Measurements from ENCODE around the gene PDE8A. TPM values are rescaled to one million over a fixed set of nuclear protein-coding genes. Genes with fewer than 3 reads are reported as not detected.
"Not testable (repeated sequence)": the region's sequence is repeated elsewhere in the genome, so short reads cannot be mapped to it uniquely, and the experiment has no call there.

The PDE8A gene
- polyA plus RNA-seq, 4 donors = 37.4 to 49.2 (median 42.2) TPM

DNA sequence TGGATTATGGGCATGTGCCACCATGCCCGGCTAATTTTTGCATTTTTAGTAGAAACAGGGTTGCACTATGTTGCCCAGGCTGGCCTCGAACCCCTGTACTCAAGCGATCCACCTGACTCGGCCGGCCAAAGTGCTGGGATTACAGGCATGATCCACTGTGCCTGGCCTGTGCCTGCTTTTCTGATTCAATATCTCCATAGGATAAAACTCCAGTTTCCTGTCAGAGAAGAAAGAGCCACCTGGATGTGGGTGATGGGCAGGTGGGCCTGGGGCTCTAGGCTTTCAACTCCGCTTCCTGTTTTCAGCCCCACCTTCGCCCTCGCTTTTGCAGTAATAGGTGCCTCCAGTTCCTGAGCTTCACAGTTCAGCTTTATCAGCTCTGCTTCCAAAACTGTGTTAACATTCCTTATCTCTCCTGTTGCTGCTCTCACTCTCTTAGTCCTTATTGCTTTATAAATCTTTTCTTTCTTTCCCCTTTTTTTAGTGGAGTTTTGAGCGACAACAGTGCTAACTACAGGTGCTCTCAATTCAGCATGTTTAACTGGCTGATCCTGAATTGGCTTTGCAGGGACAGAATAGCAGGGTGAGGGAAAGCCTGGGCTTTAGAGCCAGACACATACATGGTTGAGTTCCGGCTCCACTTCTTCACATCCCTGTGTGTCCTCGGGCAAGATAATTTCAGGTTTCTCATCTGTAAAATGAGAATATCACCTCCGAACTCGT, 21.1 kb upstream of the PDE8A start:
- DNase-seq (ENCODE audit: low read depth in 4 of 4, low spot score in 3 of 4) = no peak

DNA sequence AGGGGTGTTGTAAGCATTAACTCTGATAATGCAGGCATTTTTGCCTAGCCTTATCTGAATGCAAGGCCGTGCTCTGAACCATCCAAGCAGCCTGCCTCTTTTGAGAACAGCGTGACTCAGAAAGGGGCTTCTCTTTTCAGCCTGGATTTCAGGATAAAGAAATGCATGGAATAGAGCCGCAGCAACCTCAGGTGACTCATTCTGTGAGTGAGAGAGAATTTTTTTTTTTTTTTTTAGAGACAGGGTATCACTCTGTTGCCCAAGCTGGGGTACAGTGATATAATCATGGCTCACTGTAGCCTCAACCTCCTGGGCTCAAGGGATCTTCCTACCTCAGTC, 20.6 kb upstream of the PDE8A start:
- DNase-seq (ENCODE audit: low read depth in 4 of 4, low spot score in 3 of 4) = no peak

DNA sequence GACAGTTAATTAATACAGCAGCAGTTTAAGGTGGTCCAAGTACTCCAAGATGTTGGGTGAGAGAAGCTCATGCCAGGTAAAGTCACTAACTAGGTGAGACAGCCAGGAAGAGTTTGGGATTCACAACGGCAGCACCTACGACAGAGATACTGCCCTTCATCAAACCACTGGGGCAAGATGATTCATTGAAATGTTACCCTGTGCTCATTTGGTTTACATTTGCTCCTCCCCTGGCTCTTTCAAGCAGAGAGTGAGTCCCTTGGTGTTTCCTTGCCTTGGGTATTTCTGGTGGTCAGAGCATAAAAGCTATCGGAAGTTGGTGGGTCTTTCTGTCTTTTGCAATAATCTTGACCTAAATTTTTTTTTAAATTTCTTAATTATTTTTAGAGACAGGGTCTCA, 19.9 kb upstream of the PDE8A start:
- DNase-seq (ENCODE audit: low read depth in 4 of 4, low spot score in 3 of 4) = no peak

DNA sequence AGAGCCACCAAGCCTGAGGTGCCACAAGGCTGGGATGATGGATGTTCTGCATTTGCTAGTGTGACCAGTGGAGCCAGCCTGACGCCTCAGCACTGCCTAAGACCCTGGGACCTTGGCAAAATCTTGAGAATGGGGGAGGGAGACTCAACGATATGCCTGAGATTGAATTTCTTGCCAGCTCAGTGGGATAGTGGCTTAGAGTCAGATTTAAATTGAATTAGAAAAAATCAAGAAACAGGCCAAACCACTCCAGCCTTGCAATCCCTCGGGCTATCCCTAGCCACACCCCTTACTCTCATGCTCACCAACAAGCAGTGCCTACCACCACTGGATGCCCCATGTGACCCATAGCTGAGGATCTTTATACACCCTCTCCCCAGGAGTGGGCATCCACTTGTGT, 18.7 kb upstream of the PDE8A start:
- no peak for DNase-seq (ENCODE audit: low read depth in 4 of 4, low spot score in 3 of 4)

DNA sequence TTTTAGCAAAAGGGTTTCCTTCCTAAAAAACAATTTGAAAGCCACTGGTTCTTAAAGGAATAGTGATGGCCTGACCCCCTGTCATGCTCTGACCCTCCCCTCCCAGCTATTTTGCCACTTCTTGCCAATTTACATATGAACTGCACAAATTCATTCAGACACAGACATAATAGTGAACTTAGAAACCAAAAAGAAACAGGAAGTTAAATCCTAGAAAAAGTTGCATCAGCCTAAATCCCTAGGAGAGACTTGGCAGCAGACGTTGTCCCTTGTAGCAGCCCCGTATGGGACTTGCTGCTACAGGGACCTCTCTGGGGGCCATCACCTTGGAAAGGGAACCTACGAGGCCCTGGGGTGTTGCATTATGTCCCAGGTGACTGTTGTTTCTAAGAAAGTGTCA, 14.3 kb upstream of the PDE8A start:
- DNase-seq (ENCODE audit: low read depth in 4 of 4, low spot score in 3 of 4) = no peak

DNA sequence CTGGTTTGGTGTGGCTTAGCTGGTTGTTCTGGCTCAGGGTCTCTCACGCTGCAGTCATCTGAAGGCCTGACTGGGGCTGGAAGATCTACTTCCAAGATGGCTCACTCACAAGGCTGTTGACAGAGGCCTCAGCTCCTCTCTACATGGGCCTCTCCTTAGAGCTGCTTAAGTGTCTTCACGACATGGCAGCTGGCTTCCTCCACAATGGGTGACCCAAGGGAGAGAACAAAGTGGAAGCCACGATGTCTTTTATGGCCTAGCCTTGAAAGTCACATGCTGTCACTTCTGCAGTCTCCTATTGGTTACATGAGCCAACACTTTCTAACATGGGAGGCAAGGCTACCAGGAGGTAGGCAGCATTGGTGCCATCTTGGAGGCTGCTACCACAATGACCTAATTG, 13.4 kb upstream of the PDE8A start:
- DNase-seq (ENCODE audit: low read depth in 4 of 4, low spot score in 3 of 4) = no peak

DNA sequence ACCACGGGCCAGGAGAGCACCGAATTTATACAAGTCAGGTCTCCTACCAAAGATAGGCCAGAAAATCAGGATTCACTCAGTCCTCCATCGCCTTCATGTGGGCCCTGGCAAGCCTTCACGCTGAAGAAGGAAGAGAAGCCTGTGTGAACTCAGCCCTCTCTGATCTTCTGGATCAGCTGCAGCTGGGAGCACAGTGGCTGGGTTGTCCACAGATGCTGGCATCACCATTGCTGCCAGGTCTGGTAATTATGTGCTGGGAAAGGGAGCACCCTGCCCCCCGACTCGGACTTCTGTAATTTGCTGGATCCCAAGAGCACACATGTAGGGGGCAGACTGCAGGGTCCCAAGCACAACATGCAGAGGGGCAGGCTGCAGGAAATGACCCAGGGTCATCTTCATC, 12.4 kb upstream of the PDE8A start:
- no peak for DNase-seq (ENCODE audit: low read depth in 4 of 4, low spot score in 3 of 4)

DNA sequence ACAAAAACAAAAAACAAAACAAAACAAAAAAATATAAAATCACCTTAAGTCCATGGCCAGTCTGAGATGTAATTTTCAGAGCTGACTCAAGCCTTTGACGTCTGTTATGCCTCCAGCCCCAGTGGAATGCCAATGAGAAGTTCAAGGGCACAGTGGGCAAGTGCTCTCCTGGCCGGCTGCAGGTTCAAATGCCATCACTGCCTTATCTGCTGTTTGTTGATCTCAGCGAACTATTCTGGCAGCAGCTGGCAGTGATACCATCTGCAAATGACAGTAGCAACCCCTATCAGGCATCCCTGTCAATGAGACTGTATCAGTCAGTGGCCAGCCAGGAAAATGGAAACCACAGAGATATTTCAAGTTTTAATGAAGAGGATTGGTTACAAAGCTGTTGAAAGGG, 10.8 kb upstream of the PDE8A start:
- no peak for DNase-seq (ENCODE audit: low read depth in 4 of 4, low spot score in 3 of 4)

DNA sequence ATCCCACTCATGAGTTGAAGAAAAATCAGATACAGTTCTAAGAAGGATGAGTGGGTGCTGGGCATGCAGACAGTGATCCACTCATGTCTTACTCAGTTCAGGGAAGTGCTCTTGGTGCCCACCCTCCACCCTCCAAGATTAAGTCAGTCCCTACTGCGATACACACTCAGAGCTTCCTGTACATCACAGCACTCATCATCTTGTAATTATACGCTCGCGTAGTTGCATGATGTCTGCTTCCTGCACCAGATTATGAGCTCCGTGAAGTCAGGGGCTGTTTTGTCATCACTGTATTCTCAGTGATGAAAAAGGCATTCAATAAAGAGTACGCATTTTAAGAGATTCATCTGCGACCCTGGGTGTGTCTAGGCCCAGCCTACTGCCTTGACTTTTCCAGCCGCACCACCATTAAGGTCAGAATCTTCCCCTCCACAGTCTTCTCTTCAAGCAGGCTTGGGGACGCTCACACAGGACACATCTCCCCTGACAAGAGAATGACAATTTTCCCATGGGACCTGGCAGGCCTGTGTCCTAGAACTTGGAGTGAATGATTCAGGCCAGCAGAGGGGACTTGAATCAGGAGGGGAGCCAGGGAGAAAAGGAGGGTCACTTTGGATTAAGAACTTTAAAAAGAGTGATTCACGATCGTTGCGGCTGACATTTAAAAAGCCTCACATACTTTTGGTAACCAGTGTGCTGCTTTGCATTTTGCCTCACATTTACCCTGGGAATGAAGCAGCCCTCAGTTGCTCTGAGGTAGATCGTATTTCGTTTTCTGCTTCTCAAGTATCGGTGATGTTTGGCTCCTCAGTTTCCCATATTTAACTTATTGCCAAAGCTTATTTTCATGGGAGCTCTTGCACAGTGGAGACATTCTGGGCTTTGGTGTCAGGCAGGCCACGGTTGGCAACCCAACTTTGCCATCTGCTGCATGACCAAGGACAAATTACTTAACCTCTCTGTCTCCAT, 7.9 kb upstream of the PDE8A start:
- DNase-seq (ENCODE audit: low read depth in 4 of 4, low spot score in 3 of 4) = no peak

DNA sequence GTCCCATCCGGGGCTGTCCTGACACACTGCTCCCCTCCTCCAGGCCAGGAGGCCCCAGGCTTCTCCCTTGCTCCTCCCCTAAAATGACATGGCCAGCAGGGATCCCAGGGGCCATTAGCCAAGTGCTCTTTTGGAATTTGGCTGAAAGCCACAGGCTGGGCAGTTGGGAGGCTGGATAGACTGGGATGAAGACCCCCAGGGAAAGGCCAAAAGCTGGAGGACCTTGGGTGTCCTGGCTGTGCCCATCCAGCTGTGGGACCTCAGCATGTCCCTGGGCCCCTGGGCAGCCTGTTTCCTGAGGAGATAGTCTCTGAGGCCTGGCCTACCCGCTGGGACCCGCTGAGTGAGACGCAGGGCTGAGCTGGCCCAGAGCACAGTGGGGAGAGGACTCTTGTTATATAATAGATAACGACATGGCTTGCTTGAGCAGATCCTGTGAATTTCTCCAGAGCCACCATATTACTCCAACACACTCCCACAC, 5.7 kb upstream of the PDE8A start:
- DNase-seq (ENCODE audit: low read depth in 4 of 4, low spot score in 3 of 4) = no peak

DNA sequence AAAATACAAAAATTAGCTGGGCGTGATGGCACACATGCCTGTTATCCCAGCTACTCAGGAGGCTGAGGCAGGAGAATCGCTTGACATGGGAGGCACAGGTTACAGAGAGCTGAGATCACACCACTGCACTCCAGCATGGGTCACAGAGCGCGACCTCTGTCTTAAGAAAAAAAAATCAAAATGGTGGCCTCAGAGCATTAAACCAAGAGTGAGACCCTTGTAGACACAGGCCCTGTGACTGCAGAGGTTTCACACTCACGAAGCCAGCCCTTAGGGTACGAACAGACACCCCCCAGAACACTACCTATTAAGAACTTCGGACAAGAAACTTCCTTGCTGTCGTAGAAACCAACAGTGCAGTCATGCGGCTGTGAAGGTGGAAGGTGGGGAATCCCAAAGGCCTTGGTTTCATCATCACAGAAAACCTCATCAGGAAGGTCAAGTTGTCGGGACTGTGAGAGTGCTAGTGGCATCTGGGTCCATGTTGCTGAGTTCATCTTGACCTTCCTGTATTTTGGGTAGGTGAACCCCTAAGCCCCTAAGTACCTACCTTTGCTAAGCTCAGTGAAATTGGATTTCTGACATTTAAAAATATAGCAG, 4.8 kb upstream of the PDE8A start:
- DNase-seq (ENCODE audit: low read depth in 4 of 4, low spot score in 3 of 4) = no peak

DNA sequence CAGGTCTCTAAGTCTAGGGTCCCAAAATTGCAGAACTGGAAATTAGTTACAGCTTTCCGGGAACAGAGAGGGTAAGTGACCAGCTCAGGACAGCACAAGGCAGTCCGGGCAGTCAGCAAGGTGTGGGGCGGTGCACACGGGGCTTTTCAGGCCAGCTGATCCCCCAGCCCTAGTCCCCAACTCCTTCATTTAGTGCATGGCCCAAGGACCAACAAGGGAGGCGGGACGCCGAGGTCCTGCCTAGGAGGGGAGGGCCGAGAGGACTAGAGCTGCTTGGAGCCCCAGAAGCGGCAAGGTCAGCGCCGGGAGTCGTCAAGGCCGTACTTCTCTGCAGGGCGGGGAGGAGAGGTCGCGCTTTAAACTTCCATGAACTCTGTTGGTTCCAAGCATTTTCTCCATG, 2.0 kb upstream of the PDE8A start:
- DNase-seq (ENCODE audit: low read depth in 4 of 4, low spot score in 3 of 4) = no peak

DNA sequence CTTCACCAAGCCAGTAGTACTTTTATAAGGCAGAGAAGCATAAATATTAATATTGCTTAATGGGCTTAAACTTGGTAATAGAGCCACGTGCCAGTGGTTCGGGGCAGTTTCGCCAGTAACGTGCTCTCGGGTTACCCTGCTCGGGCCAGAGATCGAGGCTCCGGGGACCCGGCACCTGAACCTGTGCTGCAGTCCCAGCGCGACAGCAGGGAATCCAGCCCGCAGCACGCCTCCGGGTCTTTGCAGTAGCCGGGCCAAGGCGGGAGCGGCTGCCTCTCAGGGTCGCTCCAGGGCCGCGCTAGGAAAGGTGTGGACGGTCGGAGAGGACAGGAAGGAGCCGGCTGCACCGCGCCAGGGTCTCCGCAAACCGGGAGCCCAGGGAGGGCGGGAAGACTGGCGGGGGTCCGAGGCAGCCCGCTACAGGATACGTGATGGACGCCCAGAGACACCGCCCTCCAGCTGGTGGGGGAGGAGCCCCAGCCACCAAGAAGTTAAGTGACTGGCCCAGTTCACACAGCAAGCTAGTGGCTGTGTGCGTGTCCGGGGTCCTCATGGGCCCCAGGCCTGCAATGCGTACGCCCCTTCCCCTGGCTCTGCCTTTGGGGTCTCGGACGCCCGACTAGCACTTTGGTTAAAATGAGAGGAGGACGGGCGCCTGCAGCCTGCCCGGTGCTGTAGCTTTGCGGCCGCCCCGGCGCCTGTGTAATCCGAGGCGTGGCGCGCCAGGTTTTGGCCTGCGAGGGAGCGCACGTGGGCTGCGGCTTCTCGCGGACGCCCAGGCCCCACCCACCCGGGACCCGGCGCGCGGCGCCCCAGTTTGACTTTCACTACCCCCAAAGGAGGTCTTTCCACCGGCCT, 1.2 kb upstream of the PDE8A start:
- peak; percentile 68 to 84 (median 71) for DNase-seq (ENCODE audit: low read depth in 4 of 4, low spot score in 3 of 4)

DNA sequence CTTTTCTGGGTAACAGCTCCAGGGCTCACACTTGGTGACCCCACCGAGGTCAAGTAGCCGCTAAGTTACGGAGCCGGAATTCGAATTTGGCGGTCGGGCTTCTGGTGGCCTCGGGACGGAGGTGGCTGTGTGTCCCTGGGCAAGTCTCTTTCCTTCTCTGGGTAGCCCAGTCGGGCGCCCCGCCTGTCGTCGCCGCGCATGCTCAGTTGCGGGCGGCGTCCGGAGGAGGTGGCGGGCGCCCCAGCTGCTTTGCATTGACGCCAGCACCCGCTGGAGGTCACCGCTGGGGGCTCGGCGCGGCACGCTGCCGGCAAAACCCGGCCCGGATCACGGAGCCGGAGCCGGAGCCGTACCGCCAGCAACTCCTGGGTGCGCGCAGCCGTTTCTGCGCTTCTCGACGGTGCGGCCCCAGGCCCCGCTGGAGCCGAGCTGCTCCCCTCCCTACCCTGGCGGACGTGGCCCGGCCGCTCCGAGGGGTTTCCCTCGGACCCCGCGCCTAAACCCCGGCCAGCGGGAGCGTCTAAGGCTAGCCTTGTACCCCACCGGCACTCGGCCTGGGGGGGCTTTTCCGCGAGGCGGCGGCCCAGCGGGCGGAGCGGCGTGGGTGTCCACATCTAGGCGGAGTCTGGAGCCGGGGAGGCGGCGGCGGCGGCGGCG, 474 bp upstream of the PDE8A start:
- DNase-seq (ENCODE audit: low read depth in 4 of 4, low spot score in 3 of 4) = peak; percentile 90 to 95 (median 92)

DNA sequence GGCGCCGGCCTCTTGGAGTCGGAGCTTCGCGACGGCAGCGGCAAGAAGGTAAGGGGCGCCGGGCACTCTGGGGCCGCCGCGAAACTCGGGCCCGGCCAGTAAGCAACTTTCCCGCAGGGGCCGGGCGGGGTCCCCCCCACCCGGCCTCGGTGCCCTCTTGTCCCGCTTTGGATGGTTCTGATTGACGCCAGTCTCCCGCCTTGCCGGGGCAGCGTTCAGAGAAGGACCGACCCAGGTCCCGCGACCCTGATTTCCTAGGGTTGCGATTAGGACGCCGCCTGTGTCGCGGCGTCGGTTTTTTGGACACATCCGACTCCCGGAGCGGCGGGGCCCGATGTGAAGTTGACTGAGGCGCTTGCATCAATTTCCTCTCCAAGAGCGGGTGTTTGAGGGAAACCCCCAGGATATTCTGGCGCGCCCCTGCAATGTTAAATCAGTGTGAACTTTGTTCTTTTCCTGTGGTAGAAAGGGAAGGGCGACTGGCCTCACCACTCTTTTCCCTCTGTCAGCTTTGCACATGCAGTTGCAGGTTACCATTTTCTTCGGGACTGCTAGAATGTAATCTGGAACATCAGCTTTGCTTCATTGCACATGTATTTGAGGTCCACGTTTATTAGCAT, 755 bp downstream of the PDE8A start:
- DNase-seq (ENCODE audit: low read depth in 4 of 4, low spot score in 3 of 4) = peak in 1 of 4 donors; percentile 44

DNA sequence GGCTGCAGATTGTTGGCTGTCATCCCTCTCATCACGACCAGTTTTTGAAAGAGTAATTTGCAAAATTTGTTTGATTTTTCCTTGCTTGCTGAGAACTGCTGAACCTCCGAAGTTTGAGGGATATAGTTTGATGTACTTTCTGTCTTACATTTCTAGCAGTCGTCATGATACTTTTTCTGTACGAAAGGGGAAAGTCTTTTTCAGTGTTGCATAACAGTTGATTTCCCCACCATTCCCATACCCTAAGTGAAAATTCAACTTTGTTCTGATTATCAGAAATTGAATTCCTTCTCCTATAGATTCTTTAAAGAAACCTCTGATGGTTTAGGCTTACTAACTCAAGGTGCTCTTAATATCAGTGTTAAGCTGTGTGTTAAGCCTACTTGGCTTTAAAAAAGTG, 1.6 kb downstream of the PDE8A start:
- no peak for DNase-seq (ENCODE audit: low read depth in 4 of 4, low spot score in 3 of 4)

DNA sequence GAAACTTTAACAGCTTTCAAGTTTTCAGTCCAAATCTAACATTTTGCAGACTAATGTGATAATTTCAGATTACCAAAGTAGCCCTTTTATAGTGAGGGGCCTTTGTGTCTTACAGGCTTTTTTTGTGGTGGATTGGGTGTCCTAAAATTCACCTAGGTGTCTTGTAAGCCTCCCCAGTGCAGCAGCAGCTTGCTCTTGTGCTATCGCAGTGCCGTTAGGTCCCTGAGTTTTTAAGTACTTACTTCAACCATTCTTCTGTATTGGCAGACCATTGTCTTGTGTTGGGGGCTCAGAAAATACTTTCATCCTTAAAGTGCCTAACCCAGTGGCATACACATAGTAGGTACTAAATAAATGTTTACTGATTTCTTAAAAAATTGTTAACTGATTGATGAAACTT, 2.1 kb downstream of the PDE8A start:
- no peak for DNase-seq (ENCODE audit: low read depth in 4 of 4, low spot score in 3 of 4)

DNA sequence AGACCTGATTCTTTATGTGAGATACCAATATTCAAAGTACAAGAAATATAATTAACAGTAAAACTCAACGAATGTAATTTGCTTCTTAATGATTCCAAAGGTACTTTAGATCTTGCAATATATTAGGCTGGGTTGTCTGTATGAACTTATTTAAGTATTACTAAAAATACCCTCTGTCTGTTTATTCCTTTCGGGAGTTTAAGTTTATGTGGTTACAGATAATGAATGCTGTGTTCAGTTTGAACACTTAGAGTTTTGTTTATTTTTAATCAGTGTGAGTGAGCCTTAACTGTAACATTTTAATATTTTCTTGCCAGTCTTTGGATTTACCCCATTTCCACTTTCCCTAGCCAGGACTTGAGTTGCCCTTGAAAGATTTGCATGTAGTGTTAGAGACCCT, 3.5 kb downstream of the PDE8A start:
- DNase-seq (ENCODE audit: low read depth in 4 of 4, low spot score in 3 of 4) = no peak

DNA sequence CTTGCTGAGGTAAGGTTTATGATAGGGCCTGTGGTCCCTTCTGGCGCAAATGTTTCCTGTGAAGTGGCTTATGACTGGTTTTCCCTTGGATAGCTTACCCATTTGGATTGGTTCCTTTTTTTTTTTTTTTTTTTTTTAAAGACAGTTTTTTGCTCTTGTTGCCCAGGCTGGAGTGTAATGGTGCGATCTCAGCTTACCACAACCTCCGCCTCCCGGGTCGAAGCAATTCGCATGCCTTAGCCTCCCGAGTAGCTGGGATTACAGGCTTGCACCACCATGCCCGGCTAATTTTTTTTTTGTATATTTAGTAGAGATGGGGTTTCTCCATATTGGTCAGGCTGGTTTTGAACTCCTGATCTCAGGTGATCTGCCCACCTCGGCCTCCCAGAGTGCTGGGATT, 5.7 kb downstream of the PDE8A start:
- DNase-seq (ENCODE audit: low read depth in 4 of 4, low spot score in 3 of 4) = not testable (repeated sequence)

Measured in right renal pelvis (tissue), 4 donors.